HEK293 (cell line): ENCODE results near the gene APLF.

Source experiments
- CTCF ChIA-PET: fragments of 350-600 bp; formaldehyde crosslinking; extraction: SDS; loops from one replicate; lab custom pipeline; 2021; ENCODE audit warnings: antibody characterized with exemption; lab: Yijun Ruan, JAX
- POLR2A ChIA-PET: fragments of 300-600 bp; formaldehyde crosslinking; extraction: SDS; loops from one replicate; lab custom pipeline; 2020; ENCODE audit warnings: antibody characterized with exemption, inconsistent platforms; lab: Yijun Ruan, JAX
- H3K27ac ChIP-seq: fragments of 200-500 bp; sonication (Bioruptor generic); 2 replicates; pipeline ENCODE4 v1.5.1; 2014; ENCODE audit warnings: low read depth, low read length, control low read depth, inconsistent platforms; ENCODE audit errors: extremely low read depth
- H3K36me3 ChIP-seq, 2 experiments: fragments of 200-500 bp in 1 of 2; sonication (Bioruptor generic) in 1 of 2; 1 replicate in 1 of 2; 2 replicates in 1 of 2; pipeline ENCODE4 v1.5.1; 2014 to 2017; ENCODE audit warnings: inconsistent platforms in 2 of 2, low read length in 2 of 2; ENCODE audit not compliant: control insufficient read depth in 2 of 2, insufficient read depth in 1 of 2
- H3K4me1 ChIP-seq: fragments of 200-500 bp; sonication (Bioruptor generic); 2 replicates; pipeline ENCODE4 v1.5.1; 2014; ENCODE audit warnings: mild to moderate bottlenecking, low read length, inconsistent platforms; ENCODE audit not compliant: control insufficient read depth, insufficient read depth
- H3K4me3 ChIP-seq: 2 replicates; pipeline ENCODE4 v1.5.1; 2011; ENCODE audit warnings: low read depth, mild to moderate bottlenecking, control low read depth, low read length, moderate library complexity
- H3K9me3 ChIP-seq: fragments of 200-500 bp; sonication (Bioruptor generic); 2 replicates; pipeline ENCODE4 v1.5.1; 2014; ENCODE audit warnings: low read depth, low read length, inconsistent platforms; ENCODE audit not compliant: control insufficient read depth, insufficient read depth
- KLF1 ChIP-seq: fragments of 450-650 bp; formaldehyde crosslinking; IDR thresholded peaks from 2 replicates; pipeline ENCODE4 v1.5.1; 2016; ENCODE audit warnings: missing biosample characterization, missing genetic modification characterization
- KLF10 ChIP-seq: fragments of 450-650 bp; IDR thresholded peaks from 2 replicates; pipeline ENCODE4 v1.5.1; 2018; ENCODE audit warnings: missing biosample characterization, mild to moderate bottlenecking, missing genetic modification characterization
- KLF8 ChIP-seq: fragments of 450-650 bp; formaldehyde crosslinking; IDR thresholded peaks from 2 replicates; pipeline ENCODE4 v1.5.1; 2016; ENCODE audit warnings: missing biosample characterization, missing genetic modification characterization
- MZF1 ChIP-seq: fragments of 450-650 bp; formaldehyde crosslinking; IDR thresholded peaks from 2 replicates; pipeline ENCODE4 v1.5.1; 2017; ENCODE audit warnings: missing biosample characterization, missing genetic modification characterization, borderline replicate concordance
- PRDM1 ChIP-seq: fragments of 450-650 bp; formaldehyde crosslinking; IDR thresholded peaks from 2 replicates; pipeline ENCODE4; 2016; ENCODE audit warnings: missing biosample characterization, missing genetic modification characterization
- ZNF121 ChIP-seq: fragments of 450-650 bp; formaldehyde crosslinking; IDR thresholded peaks from 2 replicates; pipeline ENCODE4 v1.5.1; 2016; ENCODE audit warnings: missing biosample characterization, missing genetic modification characterization
- ZNF2 ChIP-seq: fragments of 450-650 bp; formaldehyde crosslinking; IDR thresholded peaks from 2 replicates; pipeline ENCODE4 v1.5.1; 2016; ENCODE audit warnings: missing biosample characterization, missing genetic modification characterization
- ZNF24 ChIP-seq: fragments of 450-650 bp; formaldehyde crosslinking; IDR thresholded peaks from 2 replicates; pipeline ENCODE4 v1.5.1; 2016; ENCODE audit warnings: missing biosample characterization, missing genetic modification characterization
- ZNF324 ChIP-seq: fragments of 450-650 bp; formaldehyde crosslinking; IDR thresholded peaks from 2 replicates; pipeline ENCODE4 v1.5.1; 2016; ENCODE audit warnings: missing biosample characterization, missing genetic modification characterization
- ZNF394 ChIP-seq: fragments of 450-650 bp; formaldehyde crosslinking; IDR thresholded peaks from 2 replicates; pipeline ENCODE4 v1.5.1; 2016; ENCODE audit warnings: missing biosample characterization, missing genetic modification characterization, mild to moderate bottlenecking, moderate library complexity, borderline replicate concordance
- ZNF548 ChIP-seq: fragments of 450-650 bp; formaldehyde crosslinking; IDR thresholded peaks from 2 replicates; pipeline ENCODE4 v1.5.1; 2016; ENCODE audit warnings: missing biosample characterization, missing genetic modification characterization
- ZNF558 ChIP-seq: fragments of 450-650 bp; formaldehyde crosslinking; IDR thresholded peaks from 2 replicates; pipeline ENCODE4 v1.5.1; 2016; ENCODE audit warnings: missing biosample characterization, missing genetic modification characterization
- ZNF596 ChIP-seq: fragments of 450-650 bp; IDR thresholded peaks from 2 replicates; pipeline ENCODE4 v1.5.0; 2018; ENCODE audit warnings: missing biosample characterization, mild to moderate bottlenecking, missing genetic modification characterization, moderate library complexity
- ZNF610 ChIP-seq: fragments of 450-650 bp; formaldehyde crosslinking; IDR thresholded peaks from 2 replicates; pipeline ENCODE4 v1.5.1; 2016; ENCODE audit warnings: missing biosample characterization, missing genetic modification characterization, borderline replicate concordance
- ZNF654 ChIP-seq: fragments of 450-650 bp; formaldehyde crosslinking; IDR thresholded peaks from 2 replicates; pipeline ENCODE4 v1.5.1; 2016; ENCODE audit warnings: low read depth, missing biosample characterization, missing genetic modification characterization
- ZNF660 ChIP-seq: fragments of 450-650 bp; IDR thresholded peaks from 2 replicates; pipeline ENCODE4 v1.5.1; 2018; ENCODE audit warnings: missing biosample characterization, mild to moderate bottlenecking, missing genetic modification characterization
- ZNF677 ChIP-seq: fragments of 450-650 bp; IDR thresholded peaks from 2 replicates; pipeline ENCODE4 v1.5.0; 2018; ENCODE audit warnings: missing biosample characterization, mild to moderate bottlenecking, missing genetic modification characterization, moderate library complexity
- ZNF830 ChIP-seq: fragments of 450-650 bp; IDR thresholded peaks from 2 replicates; pipeline ENCODE4 v1.5.0; 2018; ENCODE audit warnings: missing biosample characterization, missing genetic modification characterization, low read depth, mild to moderate bottlenecking, moderate library complexity
- ZNF837 ChIP-seq: fragments of 450-650 bp; formaldehyde crosslinking; IDR thresholded peaks from 2 replicates; pipeline ENCODE4 v1.5.1; 2016; ENCODE audit warnings: missing biosample characterization, missing genetic modification characterization
- TF ChIP-seq, protein P1 (sequence below): fragments of 450-650 bp; IDR thresholded peaks from 2 replicates; pipeline ENCODE4 v1.5.1; 2018; ENCODE audit warnings: missing biosample characterization, missing genetic modification characterization
- TF ChIP-seq, protein P2 (sequence below): fragments of 450-650 bp; formaldehyde crosslinking; IDR thresholded peaks from 2 replicates; pipeline ENCODE4 v1.5.1; 2016; ENCODE audit warnings: missing biosample characterization, missing genetic modification characterization
- TF ChIP-seq, protein P3 (sequence below): fragments of 450-650 bp; formaldehyde crosslinking; IDR thresholded peaks from 2 replicates; pipeline ENCODE4 v1.5.1; 2016; ENCODE audit warnings: missing biosample characterization, missing genetic modification characterization
- TF ChIP-seq, protein P4 (sequence below): fragments of 450-650 bp; IDR thresholded peaks from 2 replicates; pipeline ENCODE4 v1.5.1; 2018; ENCODE audit warnings: missing biosample characterization, mild to moderate bottlenecking, missing genetic modification characterization
- TF ChIP-seq, protein P5 (sequence below): fragments of 450-650 bp; formaldehyde crosslinking; IDR thresholded peaks from 2 replicates; pipeline ENCODE4 v1.5.1; 2016; ENCODE audit warnings: missing biosample characterization, missing genetic modification characterization
- TF ChIP-seq, protein P6 (sequence below): fragments of 450-650 bp; formaldehyde crosslinking; IDR thresholded peaks from 2 replicates; pipeline ENCODE4 v1.5.1; 2016; ENCODE audit warnings: missing biosample characterization, missing genetic modification characterization

APLF gene

DNA sequence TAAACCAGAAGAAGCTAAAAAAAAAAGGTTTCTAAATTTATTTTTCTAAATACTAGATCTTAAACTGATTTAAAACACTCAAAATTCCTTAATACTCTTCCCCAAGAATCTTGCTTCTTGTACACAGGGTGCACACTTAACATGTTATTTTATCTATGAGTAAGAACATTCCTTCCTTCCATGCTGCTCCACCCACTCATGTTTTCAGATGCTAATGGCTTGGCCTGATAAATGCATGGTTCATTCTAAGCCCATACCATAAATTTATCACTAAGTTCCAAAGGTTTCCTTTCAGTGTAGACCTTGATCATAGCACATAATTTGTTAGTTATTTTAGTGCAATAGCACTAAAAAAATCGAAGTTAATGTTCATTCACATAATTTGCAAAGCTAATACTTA, 8.4 kb upstream of the APLF start (continued):
- TF ChIP-seq, protein P1, sequence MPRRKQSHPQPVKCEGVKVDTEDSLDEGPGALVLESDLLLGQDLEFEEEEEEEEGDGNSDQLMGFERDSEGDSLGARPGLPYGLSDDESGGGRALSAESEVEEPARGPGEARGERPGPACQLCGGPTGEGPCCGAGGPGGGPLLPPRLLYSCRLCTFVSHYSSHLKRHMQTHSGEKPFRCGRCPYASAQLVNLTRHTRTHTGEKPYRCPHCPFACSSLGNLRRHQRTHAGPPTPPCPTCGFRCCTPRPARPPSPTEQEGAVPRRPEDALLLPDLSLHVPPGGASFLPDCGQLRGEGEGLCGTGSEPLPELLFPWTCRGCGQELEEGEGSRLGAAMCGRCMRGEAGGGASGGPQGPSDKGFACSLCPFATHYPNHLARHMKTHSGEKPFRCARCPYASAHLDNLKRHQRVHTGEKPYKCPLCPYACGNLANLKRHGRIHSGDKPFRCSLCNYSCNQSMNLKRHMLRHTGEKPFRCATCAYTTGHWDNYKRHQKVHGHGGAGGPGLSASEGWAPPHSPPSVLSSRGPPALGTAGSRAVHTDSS (tag by site-specific recombination) = no peak
- TF ChIP-seq ZNF558 (tag by site-specific recombination) (no peak), ZNF548 (tag by site-specific recombination) (no peak), ZNF596 (tag by site-specific recombination) (no peak), ZNF837 (tag by site-specific recombination) (no peak), ZNF2 (tag by site-specific recombination) (no peak)
- TF ChIP-seq, protein P2, sequence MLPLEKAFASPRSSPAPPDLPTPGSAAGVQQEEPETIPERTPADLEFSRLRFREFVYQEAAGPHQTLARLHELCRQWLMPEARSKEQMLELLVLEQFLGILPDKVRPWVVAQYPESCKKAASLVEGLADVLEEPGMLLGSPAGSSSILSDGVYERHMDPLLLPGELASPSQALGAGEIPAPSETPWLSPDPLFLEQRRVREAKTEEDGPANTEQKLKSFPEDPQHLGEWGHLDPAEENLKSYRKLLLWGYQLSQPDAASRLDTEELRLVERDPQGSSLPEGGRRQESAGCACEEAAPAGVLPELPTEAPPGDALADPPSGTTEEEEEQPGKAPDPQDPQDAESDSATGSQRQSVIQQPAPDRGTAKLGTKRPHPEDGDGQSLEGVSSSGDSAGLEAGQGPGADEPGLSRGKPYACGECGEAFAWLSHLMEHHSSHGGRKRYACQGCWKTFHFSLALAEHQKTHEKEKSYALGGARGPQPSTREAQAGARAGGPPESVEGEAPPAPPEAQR (tag by site-specific recombination) = no peak

DNA sequence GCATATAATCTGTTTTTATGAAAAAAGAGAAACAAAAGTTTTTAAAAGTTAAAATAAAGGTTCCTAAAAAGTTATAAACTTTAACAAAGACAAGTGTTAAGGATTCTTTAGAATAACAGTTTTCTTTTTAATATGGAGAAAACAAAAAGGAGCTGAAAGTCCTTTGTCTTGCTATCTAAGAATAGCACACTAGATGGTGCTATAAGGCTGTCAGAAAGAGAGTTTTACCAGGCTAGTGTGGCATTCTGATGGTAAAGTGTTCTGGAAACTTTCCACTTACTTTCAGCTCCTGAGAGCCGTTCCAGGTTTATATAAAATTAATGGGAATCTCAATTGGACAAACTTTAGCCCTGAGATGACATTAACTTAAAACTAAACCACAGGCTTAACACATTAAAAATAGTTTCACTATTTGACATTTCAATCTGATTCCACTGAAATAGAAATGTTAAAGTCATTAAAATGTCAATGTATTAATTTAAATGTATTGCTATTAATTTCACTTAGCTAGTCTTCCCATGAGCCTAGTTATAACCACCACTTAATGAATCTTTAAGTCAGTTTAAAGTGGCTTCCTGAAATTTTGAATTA, 4.0 kb upstream of the APLF start:
- TF ChIP-seq ZNF654 (tag by site-specific recombination) (peak; percentile 85), ZNF660 (tag by site-specific recombination) (0 out of 2 replicates have a peak, but pooled peaks have one; percentile 25), PRDM1 (tag by site-specific recombination) (peak; percentile 81), KLF10 (no peak)
- TF ChIP-seq, protein P3, sequence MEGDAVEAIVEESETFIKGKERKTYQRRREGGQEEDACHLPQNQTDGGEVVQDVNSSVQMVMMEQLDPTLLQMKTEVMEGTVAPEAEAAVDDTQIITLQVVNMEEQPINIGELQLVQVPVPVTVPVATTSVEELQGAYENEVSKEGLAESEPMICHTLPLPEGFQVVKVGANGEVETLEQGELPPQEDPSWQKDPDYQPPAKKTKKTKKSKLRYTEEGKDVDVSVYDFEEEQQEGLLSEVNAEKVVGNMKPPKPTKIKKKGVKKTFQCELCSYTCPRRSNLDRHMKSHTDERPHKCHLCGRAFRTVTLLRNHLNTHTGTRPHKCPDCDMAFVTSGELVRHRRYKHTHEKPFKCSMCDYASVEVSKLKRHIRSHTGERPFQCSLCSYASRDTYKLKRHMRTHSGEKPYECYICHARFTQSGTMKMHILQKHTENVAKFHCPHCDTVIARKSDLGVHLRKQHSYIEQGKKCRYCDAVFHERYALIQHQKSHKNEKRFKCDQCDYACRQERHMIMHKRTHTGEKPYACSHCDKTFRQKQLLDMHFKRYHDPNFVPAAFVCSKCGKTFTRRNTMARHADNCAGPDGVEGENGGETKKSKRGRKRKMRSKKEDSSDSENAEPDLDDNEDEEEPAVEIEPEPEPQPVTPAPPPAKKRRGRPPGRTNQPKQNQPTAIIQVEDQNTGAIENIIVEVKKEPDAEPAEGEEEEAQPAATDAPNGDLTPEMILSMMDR = peak; percentile 17; the same call in 1 of the 2 replicates
- POLR2A ChIA-PET = interaction anchor here (0.7 kb wide), 1 partner anchor 33 kb away, joined by 3 read pairs; no protein-coding TSS in a partner anchor
- H3K4me1 ChIP-seq = peaks cover 4% of the 10 kb centered on the region; the same call in 1 of the 2 replicates
- H3K27ac ChIP-seq = no peak overlapping the region
- CTCF ChIA-PET = interaction anchor here (0.6 to 5.2 kb wide), 46 partner anchors 9 to 1446 kb away, joined by 3 to 52 read pairs (median 4); partner anchors contain the start of gene PROKR1
- H3K4me3 ChIP-seq = no peak overlapping the region
- no peaks in the 10 kb centered on the region for H3K9me3 ChIP-seq
- H3K36me3 ChIP-seq = no peaks in the 10 kb centered on the region

DNA sequence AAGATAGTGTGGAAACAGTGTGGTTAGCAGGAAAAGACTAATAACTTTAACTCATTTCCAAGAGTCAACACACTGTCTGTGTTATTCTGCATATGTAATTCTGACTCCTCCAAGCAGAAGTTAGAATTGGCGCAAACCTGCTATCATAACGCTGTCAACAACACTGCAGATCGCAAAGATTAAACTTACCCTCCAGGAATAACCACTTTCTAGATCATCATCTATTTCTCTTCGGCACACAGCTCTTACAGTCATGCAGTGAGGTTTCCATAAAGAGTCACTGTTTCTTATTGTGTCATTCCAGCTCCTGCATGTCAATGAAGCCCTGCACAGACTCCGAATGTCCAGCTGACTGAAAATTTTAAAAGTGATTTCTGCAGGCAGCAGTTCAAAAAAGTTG, 2.7 kb upstream of the APLF start:
- Histone ChIP-seq H3K27ac (no peak overlapping the region), H3K4me3 (no peak overlapping the region), H3K4me1 (peaks cover 5% of the 10 kb centered on the region; the same call in 1 of the 2 replicates), H3K36me3 (no peaks in the 10 kb centered on the region), H3K9me3 (no peaks in the 10 kb centered on the region)
- POLR2A ChIA-PET = no interaction called here
- CTCF ChIA-PET = interaction anchor here (0.6 to 5.2 kb wide), 23 partner anchors 11 to 502 kb away, joined by 3 to 52 read pairs (median 8); partner anchors contain the start of gene PNO1
- TF ChIP-seq ZNF24 (tag by site-specific recombination) = no peak
- no peak for TF ChIP-seq MZF1 (tag by site-specific recombination)
- TF ChIP-seq ZNF394 (tag by site-specific recombination) = no peak
- TF ChIP-seq ZNF121 (tag by site-specific recombination) = no peak
- TF ChIP-seq ZNF830 = no peak
- TF ChIP-seq, protein P4, sequence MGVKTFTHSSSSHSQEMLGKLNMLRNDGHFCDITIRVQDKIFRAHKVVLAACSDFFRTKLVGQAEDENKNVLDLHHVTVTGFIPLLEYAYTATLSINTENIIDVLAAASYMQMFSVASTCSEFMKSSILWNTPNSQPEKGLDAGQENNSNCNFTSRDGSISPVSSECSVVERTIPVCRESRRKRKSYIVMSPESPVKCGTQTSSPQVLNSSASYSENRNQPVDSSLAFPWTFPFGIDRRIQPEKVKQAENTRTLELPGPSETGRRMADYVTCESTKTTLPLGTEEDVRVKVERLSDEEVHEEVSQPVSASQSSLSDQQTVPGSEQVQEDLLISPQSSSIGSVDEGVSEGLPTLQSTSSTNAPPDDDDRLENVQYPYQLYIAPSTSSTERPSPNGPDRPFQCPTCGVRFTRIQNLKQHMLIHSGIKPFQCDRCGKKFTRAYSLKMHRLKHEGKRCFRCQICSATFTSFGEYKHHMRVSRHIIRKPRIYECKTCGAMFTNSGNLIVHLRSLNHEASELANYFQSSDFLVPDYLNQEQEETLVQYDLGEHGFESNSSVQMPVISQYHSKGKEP (tag by site-specific recombination) = no peak
- TF ChIP-seq ZNF610 (tag by site-specific recombination) = no peak
- TF ChIP-seq KLF1 (tag by site-specific recombination) = no peak
- no peak for TF ChIP-seq ZNF324 (tag by site-specific recombination)
- TF ChIP-seq, protein P5, sequence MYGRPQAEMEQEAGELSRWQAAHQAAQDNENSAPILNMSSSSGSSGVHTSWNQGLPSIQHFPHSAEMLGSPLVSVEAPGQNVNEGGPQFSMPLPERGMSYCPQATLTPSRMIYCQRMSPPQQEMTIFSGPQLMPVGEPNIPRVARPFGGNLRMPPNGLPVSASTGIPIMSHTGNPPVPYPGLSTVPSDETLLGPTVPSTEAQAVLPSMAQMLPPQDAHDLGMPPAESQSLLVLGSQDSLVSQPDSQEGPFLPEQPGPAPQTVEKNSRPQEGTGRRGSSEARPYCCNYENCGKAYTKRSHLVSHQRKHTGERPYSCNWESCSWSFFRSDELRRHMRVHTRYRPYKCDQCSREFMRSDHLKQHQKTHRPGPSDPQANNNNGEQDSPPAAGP (tag by site-specific recombination) = no peak
- TF ChIP-seq, protein P6, sequence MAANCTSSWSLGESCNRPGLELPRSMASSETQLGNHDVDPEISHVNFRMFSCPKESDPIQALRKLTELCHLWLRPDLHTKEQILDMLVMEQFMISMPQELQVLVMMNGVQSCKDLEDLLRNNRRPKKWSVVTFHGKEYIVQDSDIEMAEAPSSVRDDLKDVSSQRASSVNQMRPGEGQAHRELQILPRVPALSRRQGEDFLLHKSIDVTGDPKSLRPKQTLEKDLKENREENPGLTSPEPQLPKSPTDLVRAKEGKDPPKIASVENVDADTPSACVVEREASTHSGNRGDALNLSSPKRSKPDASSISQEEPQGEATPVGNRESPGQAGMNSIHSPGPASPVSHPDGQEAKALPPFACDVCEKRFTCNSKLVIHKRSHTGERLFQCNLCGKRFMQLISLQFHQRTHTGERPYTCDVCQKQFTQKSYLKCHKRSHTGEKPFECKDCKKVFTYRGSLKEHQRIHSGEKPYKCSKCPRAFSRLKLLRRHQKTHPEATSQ (tag by site-specific recombination) = no peak
- no peak for TF ChIP-seq ZNF677 (tag by site-specific recombination)
- no peak for TF ChIP-seq KLF8 (tag by site-specific recombination)
